ENCODE data around the gene MTHFR. TPM values are rescaled to one million over a fixed set of nuclear protein-coding genes. Genes with fewer than 3 reads are reported as not detected.

The MTHFR gene
- total RNA-seq, 1 donor from 2014 or later, result 45.4 TPM

DNA sequence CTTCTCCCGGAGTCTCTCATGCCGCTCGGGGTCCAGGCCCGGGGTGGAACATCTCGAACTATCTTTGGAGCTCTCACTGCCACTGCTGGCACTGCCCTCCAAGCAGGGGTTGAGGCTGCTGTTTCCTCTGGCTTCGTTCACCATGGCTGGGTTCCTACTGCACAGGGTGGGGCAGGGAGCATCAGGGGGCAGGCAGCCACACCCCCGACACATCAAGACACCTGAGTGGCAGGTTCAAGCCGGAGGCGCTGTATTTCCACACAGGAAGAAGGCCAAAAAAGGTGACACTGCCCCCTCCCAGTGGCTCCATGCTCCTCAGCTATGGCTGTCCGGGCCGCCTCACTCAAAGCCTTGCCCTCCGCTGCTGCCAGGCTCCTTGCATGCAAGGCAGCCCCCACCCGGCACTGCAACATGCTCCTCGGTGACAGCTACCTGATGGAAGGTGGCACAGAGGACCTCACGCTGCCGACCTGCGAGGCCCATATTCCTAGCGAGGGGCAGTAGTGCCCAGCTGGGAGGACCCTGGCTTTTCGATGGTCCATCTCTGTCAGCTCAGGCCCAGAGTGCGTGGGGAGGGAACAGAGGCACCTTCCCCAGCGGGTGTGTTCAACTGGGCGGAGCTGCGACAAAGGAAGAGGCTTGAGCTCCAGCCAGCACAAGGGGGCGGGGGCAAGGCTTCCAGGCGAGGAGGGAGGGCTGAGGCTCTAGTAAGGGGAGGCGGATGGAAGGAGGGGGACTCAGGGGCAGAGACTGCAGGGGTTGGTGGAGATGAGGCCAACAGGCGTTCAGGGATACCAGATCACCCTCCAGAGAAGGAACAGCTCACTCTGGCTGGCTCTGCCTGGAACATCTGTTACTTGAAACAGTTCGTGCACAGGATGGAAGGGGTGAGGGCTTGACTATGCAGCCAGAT is 2.5 kb downstream of the MTHFR start:
- Histone ChIP-seq H3K9me3 (no peaks in the 10 kb centered on the region), H3K4me3 (peak overlapping the region; percentile 82), H3K27ac (peak overlapping the region; percentile 96), H3K27me3 (ENCODE audit: low read depth) (no peaks in the 10 kb centered on the region), H3K4me1 (peaks cover 61% of the 10 kb centered on the region), H3K36me3 (peaks cover 41% of the 10 kb centered on the region)
- peak; percentile 93 for DNase-seq
- TF ChIP-seq, protein P1, sequence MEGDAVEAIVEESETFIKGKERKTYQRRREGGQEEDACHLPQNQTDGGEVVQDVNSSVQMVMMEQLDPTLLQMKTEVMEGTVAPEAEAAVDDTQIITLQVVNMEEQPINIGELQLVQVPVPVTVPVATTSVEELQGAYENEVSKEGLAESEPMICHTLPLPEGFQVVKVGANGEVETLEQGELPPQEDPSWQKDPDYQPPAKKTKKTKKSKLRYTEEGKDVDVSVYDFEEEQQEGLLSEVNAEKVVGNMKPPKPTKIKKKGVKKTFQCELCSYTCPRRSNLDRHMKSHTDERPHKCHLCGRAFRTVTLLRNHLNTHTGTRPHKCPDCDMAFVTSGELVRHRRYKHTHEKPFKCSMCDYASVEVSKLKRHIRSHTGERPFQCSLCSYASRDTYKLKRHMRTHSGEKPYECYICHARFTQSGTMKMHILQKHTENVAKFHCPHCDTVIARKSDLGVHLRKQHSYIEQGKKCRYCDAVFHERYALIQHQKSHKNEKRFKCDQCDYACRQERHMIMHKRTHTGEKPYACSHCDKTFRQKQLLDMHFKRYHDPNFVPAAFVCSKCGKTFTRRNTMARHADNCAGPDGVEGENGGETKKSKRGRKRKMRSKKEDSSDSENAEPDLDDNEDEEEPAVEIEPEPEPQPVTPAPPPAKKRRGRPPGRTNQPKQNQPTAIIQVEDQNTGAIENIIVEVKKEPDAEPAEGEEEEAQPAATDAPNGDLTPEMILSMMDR (IDR thresholded peaks at IDR 0.05), result no peak
- ATAC-seq, result peak; percentile 66 to 70
- intact Hi-C loops (cut with DNase I), result no loop called here

DNA sequence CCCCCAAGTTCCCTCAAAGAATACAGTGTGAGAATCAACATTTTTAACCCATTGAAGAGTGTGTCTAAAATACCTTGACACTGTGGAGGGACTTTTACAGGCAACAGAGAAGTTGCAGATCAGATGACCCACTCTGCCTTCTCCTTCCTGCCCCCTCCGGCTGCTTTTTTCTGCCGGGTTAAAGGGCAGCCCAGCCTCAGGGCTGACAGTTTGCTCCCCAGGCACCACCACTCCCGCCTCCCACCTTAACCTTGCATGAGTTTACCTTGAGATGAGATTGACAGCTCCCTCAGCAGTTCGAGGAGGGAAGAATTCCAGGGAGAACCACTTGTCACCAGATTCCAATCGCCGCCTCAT is 3.2 kb downstream of the MTHFR start:
- ATAC-seq (no peak), DNase-seq (no peak)
- H3K27ac ChIP-seq, result peak overlapping the region; percentile 96
- H3K27me3 ChIP-seq (ENCODE audit: low read depth), result no peaks in the 10 kb centered on the region
- intact Hi-C loops (cut with DNase I), result no loop called here
- H3K4me3 ChIP-seq, result peak overlapping the region; percentile 82
- peaks cover 63% of the 10 kb centered on the region for H3K4me1 ChIP-seq
- peaks cover 45% of the 10 kb centered on the region for H3K36me3 ChIP-seq
- TF ChIP-seq, protein P1 (IDR thresholded peaks at IDR 0.05), result no peak
- H3K9me3 ChIP-seq, result no peaks in the 10 kb centered on the region

DNA sequence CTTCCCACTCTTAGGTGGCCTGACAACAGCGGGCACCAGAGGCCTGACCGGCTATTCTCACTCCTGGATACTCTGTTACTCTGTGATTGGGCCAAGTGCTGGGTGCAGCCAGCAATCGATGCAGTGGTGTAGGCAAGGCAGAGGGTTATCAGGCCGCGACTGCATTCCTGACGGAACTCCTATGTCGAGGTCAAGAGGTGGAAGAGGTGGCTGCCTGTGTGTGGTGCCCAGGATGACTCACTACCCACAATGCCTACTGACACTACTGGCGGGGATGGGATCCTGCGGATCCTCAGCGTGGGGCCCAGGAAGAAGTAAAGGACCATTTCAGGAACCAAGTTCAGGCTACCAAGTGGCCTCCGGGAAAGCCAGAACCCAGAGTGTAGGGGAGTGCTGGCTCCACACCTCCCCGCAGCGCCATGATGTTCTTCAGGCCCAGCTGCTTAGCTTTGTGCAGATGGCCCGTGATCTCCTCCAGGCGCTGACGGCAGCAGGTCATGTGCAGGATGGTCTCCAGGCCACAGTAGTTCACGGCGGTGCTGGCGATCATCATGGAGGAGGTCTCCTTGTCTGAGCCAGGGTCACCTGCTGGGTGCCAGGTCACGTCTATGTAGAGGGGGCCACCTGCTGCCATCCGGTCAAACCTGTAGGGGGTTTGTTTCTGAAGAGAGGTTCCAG is 4.9 kb downstream of the MTHFR start:
- TF ChIP-seq, protein P1 (IDR thresholded peaks at IDR 0.05), result no peak
- no peaks in the 10 kb centered on the region for H3K27me3 ChIP-seq (ENCODE audit: low read depth)
- peaks cover 68% of the 10 kb centered on the region for H3K4me1 ChIP-seq
- H3K27ac ChIP-seq, result no peak overlapping the region
- intact Hi-C loops (cut with DNase I), result no loop called here
- H3K36me3 ChIP-seq, result peaks cover 52% of the 10 kb centered on the region
- H3K4me3 ChIP-seq, result no peak overlapping the region
- DNase-seq (no peak), ATAC-seq (no peak)
- no peaks in the 10 kb centered on the region for H3K9me3 ChIP-seq

DNA sequence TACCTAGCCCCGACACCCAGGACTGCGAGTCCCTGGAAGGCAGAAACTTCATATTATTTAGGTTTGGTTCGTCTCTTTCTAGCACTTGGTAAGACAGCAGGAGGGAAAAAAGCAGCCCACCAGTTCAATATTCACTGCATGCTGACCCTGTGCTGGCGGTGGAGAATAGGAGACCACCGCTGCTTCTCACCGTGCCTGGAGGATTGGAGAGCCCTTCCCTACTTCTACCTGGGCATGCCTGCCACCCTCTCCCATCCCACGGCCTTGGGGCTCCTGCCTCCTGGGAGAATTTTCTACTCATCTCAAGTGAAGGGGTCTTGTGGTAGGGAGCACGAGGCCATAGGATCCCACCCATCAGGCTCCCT is 5.4 kb downstream of the MTHFR start:
- no peak for DNase-seq

DNA sequence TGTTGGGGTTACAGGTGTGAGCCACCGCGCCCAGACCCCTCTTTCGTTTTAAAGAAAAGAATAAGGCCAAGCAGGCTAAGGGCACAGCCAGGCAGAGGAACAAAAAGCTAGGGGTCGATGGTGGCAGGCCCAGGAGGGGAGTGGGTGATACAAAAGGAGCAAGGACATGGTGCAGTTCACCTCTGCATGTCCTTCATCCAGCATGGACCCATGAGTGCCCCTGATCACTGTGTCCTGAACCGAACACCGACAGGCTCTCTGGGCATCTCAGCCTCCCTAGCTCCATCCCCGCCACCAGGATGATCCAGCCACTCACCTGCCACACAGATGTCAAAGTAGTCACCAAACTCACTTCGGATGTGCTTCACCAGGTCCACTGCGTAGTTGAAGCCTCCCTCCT is 5.9 kb downstream of the MTHFR start:
- intact Hi-C loops (cut with DNase I), result no loop called here
- DNase-seq (no peak), ATAC-seq (no peak)
- Histone ChIP-seq H3K4me1 (peaks cover 64% of the 10 kb centered on the region), H3K36me3 (peaks cover 62% of the 10 kb centered on the region), H3K27ac (no peak overlapping the region), H3K4me3 (no peak overlapping the region), H3K9me3 (no peaks in the 10 kb centered on the region), H3K27me3 (ENCODE audit: low read depth) (no peaks in the 10 kb centered on the region)
- TF ChIP-seq, protein P1 (IDR thresholded peaks at IDR 0.05), result no peak

More for the DNA sequence above, 5.4 kb downstream of the MTHFR start:
- TF ChIP-seq, protein P1 (IDR thresholded peaks at IDR 0.05), result no peak
- Histone ChIP-seq H3K27me3 (ENCODE audit: low read depth) (no peaks in the 10 kb centered on the region), H3K27ac (no peak overlapping the region), H3K4me1 (peaks cover 68% of the 10 kb centered on the region), H3K9me3 (no peaks in the 10 kb centered on the region), H3K4me3 (no peak overlapping the region), H3K36me3 (peaks cover 57% of the 10 kb centered on the region)
- intact Hi-C loops (cut with DNase I), result no loop called here
- ATAC-seq, result no peak
